WTC11 (cell line): Measurements from ENCODE around the gene NKIRAS2. TPM values are rescaled to one million over a fixed set of nuclear protein-coding genes. Genes with fewer than 3 reads are reported as not detected.

Source experiments
- ATAC-seq: fragments of 200-7000 bp; cut with Tn5 transposase; 2 replicates; pipeline ENCODE4 v1.10.0; 2021; ENCODE audit warnings: mild to moderate bottlenecking, moderate library complexity
- CTCF ChIA-PET: fragments of 300-600 bp; sonication (Branson Sonifier 250); formaldehyde crosslinking; loops from one replicate; lab custom pipeline; 2021; ENCODE audit warnings: antibody characterized with exemption; lab: Charles Lee
- POLR2A ChIA-PET: fragments of 350-600 bp; sonication (Branson Sonifier 250); formaldehyde crosslinking; loops from one replicate; lab custom pipeline; 2021; ENCODE audit warnings: antibody characterized with exemption; lab: Charles Lee
- DNase-seq: peaks from one replicate; pipeline ENCODE4 v3.0.0; 2021; ENCODE audit warnings: low spot score
- H3K27ac Mint-ChIP-seq: 2 replicates; pipeline ENCODE4 v1.8.0; 2021; ENCODE audit warnings: mixed read lengths
- H3K27me3 Mint-ChIP-seq: 2 replicates; pipeline ENCODE4 v1.8.0; 2021; ENCODE audit warnings: low read depth, mild to moderate bottlenecking, moderate library complexity, mixed read lengths
- H3K36me3 Mint-ChIP-seq: 2 replicates; pipeline ENCODE4 v1.8.0; 2021; ENCODE audit warnings: mixed read lengths
- H3K4me1 Mint-ChIP-seq: 2 replicates; pipeline ENCODE4 v1.8.0; 2022; ENCODE audit warnings: mixed read lengths
- H3K4me3 Mint-ChIP-seq: 2 replicates; pipeline ENCODE4 v1.8.0; 2021; ENCODE audit warnings: mild to moderate bottlenecking, moderate library complexity, mixed read lengths
- H3K9me3 Mint-ChIP-seq: 2 replicates; pipeline ENCODE4 v1.8.0; 2021; ENCODE audit warnings: mixed read lengths
- ATF3 ChIP-seq: sonication (generic); formaldehyde crosslinking; conservative IDR thresholded peaks from 2 replicates; pipeline ENCODE4 v1.8.1; 2022; ENCODE audit warnings: mild to moderate bottlenecking, missing genetic modification reagents
- CREB1 ChIP-seq: sonication (generic); formaldehyde crosslinking; IDR thresholded peaks from 2 replicates; pipeline ENCODE4 v1.8.0; 2023; ENCODE audit warnings: mild to moderate bottlenecking, missing genetic modification reagents
- CREM ChIP-seq: sonication (generic); formaldehyde crosslinking; IDR thresholded peaks from 2 replicates; pipeline ENCODE4 v1.8.1; 2022; ENCODE audit warnings: mild to moderate bottlenecking, missing genetic modification reagents, moderate library complexity
- E2F5 ChIP-seq: sonication (generic); formaldehyde crosslinking; IDR thresholded peaks from 2 replicates; pipeline ENCODE4 v1.8.1; 2022; ENCODE audit warnings: mild to moderate bottlenecking, moderate library complexity, missing genetic modification reagents
- ESRRA ChIP-seq: sonication (generic); formaldehyde crosslinking; IDR thresholded peaks from 2 replicates; pipeline ENCODE4 v1.8.1; 2022; ENCODE audit warnings: mild to moderate bottlenecking, missing genetic modification reagents, borderline replicate concordance
- ETV6 ChIP-seq: sonication (generic); formaldehyde crosslinking; IDR thresholded peaks from 2 replicates; pipeline ENCODE4 v1.8.1; 2022; ENCODE audit warnings: mild to moderate bottlenecking, missing genetic modification reagents
- JAZF1 ChIP-seq: fragments of 250-450 bp; sonication (Bioruptor Pico); IDR thresholded peaks from 2 replicates; pipeline ENCODE4 v1.9.0; 2021; ENCODE audit warnings: moderate library complexity, mild to moderate bottlenecking, inconsistent platforms
- MAX ChIP-seq: sonication (generic); formaldehyde crosslinking; IDR thresholded peaks from 2 replicates; pipeline ENCODE4 v1.8.0; 2022; ENCODE audit warnings: mild to moderate bottlenecking, missing genetic modification reagents
- NFE2L1 ChIP-seq: sonication (generic); formaldehyde crosslinking; IDR thresholded peaks from 2 replicates; pipeline ENCODE4 v1.8.1; 2023; ENCODE audit warnings: missing genetic modification reagents
- NR2C2 ChIP-seq: sonication (generic); formaldehyde crosslinking; IDR thresholded peaks from 2 replicates; pipeline ENCODE4 v1.8.0; 2022; ENCODE audit warnings: mild to moderate bottlenecking, missing genetic modification reagents
- OVOL2 ChIP-seq: fragments of 250-450 bp; sonication (Bioruptor Pico); IDR thresholded peaks from 2 replicates; pipeline ENCODE4 v1.9.0; 2021; ENCODE audit warnings: mild to moderate bottlenecking, borderline replicate concordance
- RELA ChIP-seq: sonication (generic); formaldehyde crosslinking; IDR thresholded peaks from 2 replicates; pipeline ENCODE4 v1.8.1; 2022; ENCODE audit warnings: missing genetic modification reagents, mild to moderate bottlenecking, borderline replicate concordance
- SMAD4 ChIP-seq: sonication (generic); formaldehyde crosslinking; IDR thresholded peaks from 2 replicates; pipeline ENCODE4 v1.8.0; 2022; ENCODE audit warnings: mild to moderate bottlenecking, missing genetic modification reagents
- SOX15 ChIP-seq: fragments of 250-450 bp; sonication (Bioruptor Pico); IDR thresholded peaks from 2 replicates; pipeline ENCODE4 v1.9.0; 2021; ENCODE audit warnings: mild to moderate bottlenecking
- TP53 ChIP-seq: sonication (generic); formaldehyde crosslinking; IDR thresholded peaks from 2 replicates; pipeline ENCODE4 v1.8.1; 2023; ENCODE audit warnings: mild to moderate bottlenecking, missing genetic modification reagents
- USF2 ChIP-seq: sonication (generic); formaldehyde crosslinking; IDR thresholded peaks from 2 replicates; pipeline ENCODE4 v1.8.1; 2023; ENCODE audit warnings: mild to moderate bottlenecking, missing genetic modification reagents, moderate library complexity
- ZNF121 ChIP-seq: sonication (generic); formaldehyde crosslinking; IDR thresholded peaks from 2 replicates; pipeline ENCODE4 v1.8.0; 2023; ENCODE audit warnings: missing genetic modification reagents
- ZNF232 ChIP-seq: sonication (generic); formaldehyde crosslinking; IDR thresholded peaks from 2 replicates; pipeline ENCODE4 v1.8.0; 2022; ENCODE audit warnings: mild to moderate bottlenecking, missing genetic modification reagents
- ZNF281 ChIP-seq: sonication (generic); formaldehyde crosslinking; IDR thresholded peaks from 2 replicates; pipeline ENCODE4 v1.8.0; 2023; ENCODE audit warnings: mild to moderate bottlenecking, missing genetic modification reagents
- ZNF317 ChIP-seq: sonication (generic); formaldehyde crosslinking; IDR thresholded peaks from 2 replicates; pipeline ENCODE4 v1.8.1; 2023; ENCODE audit warnings: low read depth, mild to moderate bottlenecking, moderate library complexity, missing genetic modification reagents, borderline replicate concordance
- ZNF671 ChIP-seq: fragments of 250-450 bp; sonication (Bioruptor Pico); IDR thresholded peaks from 2 replicates; pipeline ENCODE4 v1.8.0; 2021; ENCODE audit warnings: mild to moderate bottlenecking
- total RNA-seq: library from RNA; stranded (reverse); gene quantifications from 3 replicates; pipeline ENCODE4 v1.2.3, GENCODE V29; 2021
- TF ChIP-seq, protein P1 (sequence below): sonication (generic); formaldehyde crosslinking; IDR thresholded peaks from 2 replicates; pipeline ENCODE4 v1.8.1; 2023; ENCODE audit warnings: mild to moderate bottlenecking, moderate library complexity, missing genetic modification reagents
- TF ChIP-seq, protein P2 (sequence below): sonication (generic); formaldehyde crosslinking; IDR thresholded peaks from 2 replicates; pipeline ENCODE4 v1.8.0; 2022; ENCODE audit warnings: mild to moderate bottlenecking, missing genetic modification reagents

Gene NKIRAS2
- total RNA-seq, 1 experiment from 2014 or later = 36.1 TPM

GRCh38 chr17:42001729-42002128, 18.2 kb upstream of the NKIRAS2 start:
- Mint-ChIP-seq H3K9me3 (no peaks in the 10 kb centered on the region), H3K27me3 (no peaks in the 10 kb centered on the region; the same call in 1 of the 2 replicates), H3K4me3 (no peak overlapping the region), H3K36me3 (peaks cover 52% of the 10 kb centered on the region), H3K4me1 (no peaks in the 10 kb centered on the region), H3K27ac (no peak overlapping the region)
- ChIA-PET POLR2A (no interaction called here), CTCF (no interaction called here)
- ATAC-seq (no peak), DNase-seq (no peak)
- no peak for TF ChIP-seq SMAD4 (CRISPR knock-in tag)
- no peak for TF ChIP-seq TP53 (CRISPR knock-in tag)
- no peak for TF ChIP-seq JAZF1 (CRISPR knock-in tag)
- no peak for TF ChIP-seq OVOL2 (CRISPR knock-in tag)
- no peak for TF ChIP-seq CREB1 (CRISPR knock-in tag)

DNA sequence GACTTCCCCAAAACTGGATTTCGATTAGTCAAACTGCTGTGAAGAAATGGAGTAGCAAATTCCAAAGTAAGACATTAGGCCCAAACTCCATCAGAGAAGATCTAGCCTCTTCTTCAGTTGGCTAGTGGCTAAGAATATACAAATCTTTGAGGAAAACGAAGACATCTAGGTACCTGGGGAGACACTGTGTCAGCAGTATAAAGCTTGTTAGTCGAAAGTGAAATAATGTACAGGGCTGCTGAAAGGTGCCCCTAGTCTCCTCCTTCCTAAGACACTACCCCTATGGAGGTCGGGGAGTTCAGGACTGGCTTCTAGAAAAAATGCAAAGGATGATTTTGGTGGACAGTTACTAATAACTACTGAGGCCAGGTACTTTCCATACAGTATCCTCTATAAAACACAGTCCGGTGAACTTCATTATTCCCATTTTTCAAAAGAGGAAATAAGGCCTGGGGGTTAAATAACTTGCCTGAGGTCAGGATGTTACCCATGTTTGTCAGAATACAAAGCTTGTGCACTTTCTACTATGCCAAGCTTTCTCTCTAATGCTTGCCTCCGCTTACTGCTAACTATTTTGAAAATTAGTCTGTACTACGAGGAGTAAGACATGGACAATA, 17.6 kb upstream of the NKIRAS2 start:
- no peak for DNase-seq
- no peak for ATAC-seq
- Mint-ChIP-seq H3K4me3 (no peak overlapping the region), H3K27ac (no peak overlapping the region), H3K4me1 (no peaks in the 10 kb centered on the region), H3K36me3 (peaks cover 51% of the 10 kb centered on the region), H3K27me3 (no peaks in the 10 kb centered on the region; the same call in 1 of the 2 replicates), H3K9me3 (no peaks in the 10 kb centered on the region)
- TF ChIP-seq CREM (CRISPR knock-in tag) (no peak), ATF3 (CRISPR knock-in tag) (no peak), TP53 (CRISPR knock-in tag) (no peak), ZNF317 (CRISPR knock-in tag) (no peak), NR2C2 (CRISPR knock-in tag) (no peak), RELA (no peak), ZNF232 (CRISPR knock-in tag) (no peak), MAX (CRISPR knock-in tag) (no peak)
- ChIA-PET POLR2A (no interaction called here), CTCF (interaction anchor here (0.7 kb wide), 2 partner anchors 23 to 42 kb away, joined by 3 read pairs; no protein-coding TSS in a partner anchor)

- DNase-seq = no peak
- ChIA-PET CTCF (interaction anchor here (0.7 kb wide), 2 partner anchors 22 to 43 kb away, joined by 3 read pairs; no protein-coding TSS in a partner anchor), POLR2A (no interaction called here)
- Mint-ChIP-seq H3K27me3 (no peaks in the 10 kb centered on the region; the same call in 1 of the 2 replicates), H3K36me3 (peaks cover 46% of the 10 kb centered on the region), H3K27ac (peak overlapping the region; percentile 51; the same call in 1 of the 2 replicates), H3K4me1 (no peaks in the 10 kb centered on the region), H3K9me3 (no peaks in the 10 kb centered on the region), H3K4me3 (no peak overlapping the region)
- ATAC-seq = no peak
- TF ChIP-seq, protein P1, sequence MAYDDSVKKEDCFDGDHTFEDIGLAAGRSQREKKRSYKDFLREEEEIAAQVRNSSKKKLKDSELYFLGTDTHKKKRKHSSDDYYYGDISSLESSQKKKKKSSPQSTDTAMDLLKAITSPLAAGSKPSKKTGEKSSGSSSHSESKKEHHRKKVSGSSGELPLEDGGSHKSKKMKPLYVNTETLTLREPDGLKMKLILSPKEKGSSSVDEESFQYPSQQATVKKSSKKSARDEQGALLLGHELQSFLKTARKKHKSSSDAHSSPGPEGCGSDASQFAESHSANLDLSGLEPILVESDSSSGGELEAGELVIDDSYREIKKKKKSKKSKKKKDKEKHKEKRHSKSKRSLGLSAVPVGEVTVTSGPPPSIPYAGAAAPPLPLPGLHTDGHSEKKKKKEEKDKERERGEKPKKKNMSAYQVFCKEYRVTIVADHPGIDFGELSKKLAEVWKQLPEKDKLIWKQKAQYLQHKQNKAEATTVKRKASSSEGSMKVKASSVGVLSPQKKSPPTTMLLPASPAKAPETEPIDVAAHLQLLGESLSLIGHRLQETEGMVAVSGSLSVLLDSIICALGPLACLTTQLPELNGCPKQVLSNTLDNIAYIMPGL (CRISPR knock-in tag) = no peak
- TF ChIP-seq ZNF121 (CRISPR knock-in tag) (no peak), TP53 (CRISPR knock-in tag) (no peak), SOX15 (CRISPR knock-in tag) (no peak), E2F5 (CRISPR knock-in tag) (no peak), ZNF671 (no peak), USF2 (no peak), ESRRA (no peak), ETV6 (no peak), SMAD4 (CRISPR knock-in tag) (no peak), ZNF281 (CRISPR knock-in tag) (no peak), NFE2L1 (no peak)
- TF ChIP-seq, protein P2, sequence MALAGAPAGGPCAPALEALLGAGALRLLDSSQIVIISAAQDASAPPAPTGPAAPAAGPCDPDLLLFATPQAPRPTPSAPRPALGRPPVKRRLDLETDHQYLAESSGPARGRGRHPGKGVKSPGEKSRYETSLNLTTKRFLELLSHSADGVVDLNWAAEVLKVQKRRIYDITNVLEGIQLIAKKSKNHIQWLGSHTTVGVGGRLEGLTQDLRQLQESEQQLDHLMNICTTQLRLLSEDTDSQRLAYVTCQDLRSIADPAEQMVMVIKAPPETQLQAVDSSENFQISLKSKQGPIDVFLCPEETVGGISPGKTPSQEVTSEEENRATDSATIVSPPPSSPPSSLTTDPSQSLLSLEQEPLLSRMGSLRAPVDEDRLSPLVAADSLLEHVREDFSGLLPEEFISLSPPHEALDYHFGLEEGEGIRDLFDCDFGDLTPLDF (CRISPR knock-in tag) = no peak
Observed at GRCh38 chr17:42002792-42003301, 17.0 kb upstream of the NKIRAS2 start.
